Panc1 (cell line): ENCODE measurements around the gene FYCO1.
"Not testable (repeated sequence)": the region's sequence is repeated elsewhere in the genome, so short reads cannot be mapped to it uniquely, and the experiment has no call there.

Experiments used
- CTCF ChIP-seq: fragments of 450-650 bp; IDR thresholded peaks from 2 replicates; pipeline ENCODE4 v1.5.1; 2017; ENCODE audit warnings: mild to moderate bottlenecking
- POLR2AphosphoS5 ChIP-seq: IDR thresholded peaks from 2 replicates; pipeline ENCODE4 v1.6.1; 2012; ENCODE audit warnings: mild to moderate bottlenecking, low read depth, low read length, moderate library complexity

- not testable (repeated sequence) for TF ChIP-seq POLR2AphosphoS5, CTCF
Observed at GRCh38 chr3:45997499-45997898, 1.9 kb upstream of the FYCO1 start.
